Astrocyte (in vitro differentiated cells and primary cell): Measurements from ENCODE around the gene GRID2IP. TPM values are rescaled to one million over a fixed set of nuclear protein-coding genes. Genes with fewer than 3 reads are reported as not detected.

Experiments
- DNase-seq: peaks from one replicate; pipeline ENCODE4 v3.0.0-alpha.2; 2010; ENCODE audit warnings: low read depth
- FAIRE-seq: peaks from 2 replicates; lab custom pipeline; 2011; peaks lifted over from hg19 to GRCh38; lab: Jason Lieb, UNC
- H2AFZ ChIP-seq: 2 replicates; pipeline ENCODE4 v1.6.0; 2012; ENCODE audit warnings: low read depth, low read length, inconsistent platforms
- H3K27ac ChIP-seq: 2 replicates; pipeline ENCODE4 v1.5.1; 2011; ENCODE audit warnings: low read depth, low read length, inconsistent platforms
- H3K27me3 ChIP-seq: 2 replicates; pipeline ENCODE4 v1.6.0; 2011; ENCODE audit warnings: low read length, inconsistent platforms; ENCODE audit not compliant: insufficient read depth
- H3K36me3 ChIP-seq: 2 replicates; pipeline ENCODE4 v1.5.1; 2011; ENCODE audit warnings: low read length, inconsistent platforms; ENCODE audit not compliant: insufficient read depth
- H3K4me1 ChIP-seq: 2 replicates; pipeline ENCODE4 v1.5.1; 2011; ENCODE audit warnings: low read length, inconsistent platforms; ENCODE audit not compliant: insufficient read depth
- H3K4me2 ChIP-seq: 2 replicates; pipeline ENCODE4 v1.6.0; 2012; ENCODE audit warnings: low read length, inconsistent platforms
- H3K4me3 ChIP-seq: 2 replicates; pipeline ENCODE4 v1.5.1; 2011; ENCODE audit warnings: low read depth, mild to moderate bottlenecking, low read length, inconsistent platforms; ENCODE audit not compliant: insufficient read depth
- H3K79me2 ChIP-seq: 2 replicates; pipeline ENCODE4 v1.6.0; 2012; ENCODE audit warnings: mild to moderate bottlenecking, low read length, inconsistent platforms; ENCODE audit not compliant: insufficient read depth
- H3K9ac ChIP-seq: 2 replicates; pipeline ENCODE4 v1.6.0; 2012; ENCODE audit warnings: mild to moderate bottlenecking, low read length, inconsistent platforms
- H3K9me3 ChIP-seq: 2 replicates; pipeline ENCODE4 v1.5.1; 2012; ENCODE audit warnings: low read depth, mild to moderate bottlenecking, low read length, inconsistent platforms; ENCODE audit not compliant: insufficient read depth
- H4K20me1 ChIP-seq: 2 replicates; pipeline ENCODE4 v1.6.0; 2012; ENCODE audit warnings: low read length, inconsistent platforms; ENCODE audit not compliant: insufficient read depth
- H3K27ac Mint-ChIP-seq: one replicate; pipeline ENCODE4 v1.8.0; 2021; ENCODE audit warnings: mild to moderate bottlenecking, mixed read lengths; ENCODE audit not compliant: unreplicated experiment
- H3K27me3 Mint-ChIP-seq: one replicate; pipeline ENCODE4 v1.8.0; 2021; ENCODE audit warnings: low read depth, mixed read lengths; ENCODE audit not compliant: unreplicated experiment
- H3K36me3 Mint-ChIP-seq: one replicate; pipeline ENCODE4 v1.8.0; 2021; ENCODE audit warnings: low read depth, mixed read lengths; ENCODE audit not compliant: unreplicated experiment
- H3K4me1 Mint-ChIP-seq: one replicate; pipeline ENCODE4 v1.8.0; 2021; ENCODE audit warnings: low read depth, mixed read lengths; ENCODE audit not compliant: unreplicated experiment
- H3K4me3 Mint-ChIP-seq: one replicate; pipeline ENCODE4 v1.8.0; 2021; ENCODE audit warnings: mild to moderate bottlenecking, moderate library complexity, mixed read lengths; ENCODE audit not compliant: unreplicated experiment
- H3K9me3 Mint-ChIP-seq: one replicate; pipeline ENCODE4 v1.8.0; 2021; ENCODE audit warnings: mild to moderate bottlenecking, mixed read lengths; ENCODE audit not compliant: unreplicated experiment
- CTCF ChIP-seq: IDR thresholded peaks from 2 replicates; pipeline ENCODE4 v1.5.1; 2011; ENCODE audit warnings: low read depth, mild to moderate bottlenecking, inconsistent platforms, low read length, moderate library complexity; ENCODE audit not compliant: insufficient read depth
- EZH2 ChIP-seq: IDR thresholded peaks from 2 replicates; pipeline ENCODE4 v1.6.1; 2012; ENCODE audit warnings: mild to moderate bottlenecking, low read length, inconsistent platforms; ENCODE audit not compliant: insufficient read depth
- total RNA-seq: library from RNA; stranded (reverse); gene quantifications from 2 replicates; pipeline ENCODE4 v1.2.1, GENCODE V29; 2021

The GRID2IP gene
- total RNA-seq, 1 donor from 2014 or later = 0.09 TPM

GRCh38 chr7:6487184-6487545 lies 64.1 kb downstream of the GRID2IP start:
- Mint-ChIP-seq H3K4me1 (no peaks in the 10 kb centered on the region), H3K4me3 (no peak overlapping the region), H3K27me3 (peaks cover 14% of the 10 kb centered on the region), H3K36me3 (peaks cover 7% of the 10 kb centered on the region), H3K27ac (no peak overlapping the region), H3K9me3 (no peaks in the 10 kb centered on the region)
- FAIRE-seq (no peak), DNase-seq (no peak)
- H3K4me2 ChIP-seq = no peak overlapping the region
- H3K4me3 ChIP-seq = no peak overlapping the region
- no peak overlapping the region for H2AFZ ChIP-seq
- TF ChIP-seq CTCF = no peak
- TF ChIP-seq EZH2 = no peak
- H4K20me1 ChIP-seq = peaks cover 11% of the 10 kb centered on the region
- H3K9me3 ChIP-seq = no peaks in the 10 kb centered on the region
- no peak overlapping the region for H3K9ac ChIP-seq
- peaks cover 3% of the 10 kb centered on the region for H3K36me3 ChIP-seq
- no peak overlapping the region for H3K27ac ChIP-seq
- H3K27me3 ChIP-seq = peaks cover 2% of the 10 kb centered on the region
- peaks cover 4% of the 10 kb centered on the region for H3K4me1 ChIP-seq
- H3K79me2 ChIP-seq = peaks cover 18% of the 10 kb centered on the region

- Mint-ChIP-seq H3K9me3 (no peaks in the 10 kb centered on the region), H3K27me3 (peaks cover 10% of the 10 kb centered on the region), H3K27ac (no peak overlapping the region), H3K4me1 (peaks cover 1% of the 10 kb centered on the region), H3K4me3 (no peak overlapping the region), H3K36me3 (peaks cover 7% of the 10 kb centered on the region)
- Histone ChIP-seq H3K4me3 (no peak overlapping the region), H4K20me1 (peaks cover 15% of the 10 kb centered on the region), H3K9me3 (no peaks in the 10 kb centered on the region), H3K9ac (no peak overlapping the region), H3K36me3 (peaks cover 5% of the 10 kb centered on the region), H3K79me2 (peaks cover 24% of the 10 kb centered on the region), H3K27ac (no peak overlapping the region), H3K4me1 (peaks cover 9% of the 10 kb centered on the region), H3K27me3 (no peaks in the 10 kb centered on the region), H3K4me2 (no peak overlapping the region), H2AFZ (no peak overlapping the region)
- DNase-seq (no peak), FAIRE-seq (no peak)
- TF ChIP-seq EZH2 (no peak), CTCF (no peak)
Measured at GRCh38 chr7:6486438-6487183, 64.7 kb downstream of the GRID2IP start.

- H3K4me1 Mint-ChIP-seq = peaks cover 29% of the 10 kb centered on the region
- TF ChIP-seq EZH2 = no peak
- no peak for TF ChIP-seq CTCF
- peaks cover 63% of the 10 kb centered on the region for H3K79me2 ChIP-seq
- H2AFZ ChIP-seq = no peak overlapping the region
- DNase-seq (no peak), FAIRE-seq (no peak)
- H3K9me3 ChIP-seq = no peaks in the 10 kb centered on the region
- H3K4me1 ChIP-seq = peaks cover 24% of the 10 kb centered on the region
- peak overlapping the region; percentile 99 for H3K27ac Mint-ChIP-seq
- H3K36me3 ChIP-seq = peaks cover 27% of the 10 kb centered on the region
- peak overlapping the region; percentile 98 for H3K9ac ChIP-seq
- peaks cover 15% of the 10 kb centered on the region for H3K36me3 Mint-ChIP-seq
- H3K4me3 ChIP-seq = peak overlapping the region; percentile 98
- H3K9me3 Mint-ChIP-seq = no peaks in the 10 kb centered on the region
- no peaks in the 10 kb centered on the region for H3K27me3 ChIP-seq
- H4K20me1 ChIP-seq = peaks cover 53% of the 10 kb centered on the region
- H3K4me2 ChIP-seq = peak overlapping the region; percentile 84
- peak overlapping the region; percentile 97 for H3K4me3 Mint-ChIP-seq
- H3K27ac ChIP-seq = peak overlapping the region; percentile 97
- H3K27me3 Mint-ChIP-seq = no peaks in the 10 kb centered on the region
Measured at GRCh38 chr7:6482743-6483119, 68.5 kb downstream of the GRID2IP start.
